ENCODE measurements around the gene LAMB3.

GRCh38 chr1:209589863-209590262, 62.4 kb downstream of the LAMB3 start:
- no peak for TF ChIP-seq CTCF (IDR thresholded peaks at IDR 0.05 in 2 of 3, conservative IDR thresholded peaks at IDR 0.05 in 1 of 3; ENCODE audit: borderline replicate concordance in 1 of 3, insufficient read depth in 1 of 3, low read depth in 2 of 3, low read length in 2 of 3)
- TF ChIP-seq ZBTB33 (IDR thresholded peaks at IDR 0.05; ENCODE audit: extremely low read depth, insufficient replicate concordance, low read length) = no peak
- no peak for TF ChIP-seq EZH2 (IDR thresholded peaks at IDR 0.05)
- no peak for TF ChIP-seq YY1 (IDR thresholded peaks at IDR 0.05; ENCODE audit: extremely low read depth, insufficient replicate concordance, low read depth, low read length)
- TF ChIP-seq MAX (IDR thresholded peaks at IDR 0.05) = no peak
